DOHH2 (cell line): Measurements from ENCODE around the gene GTF2F2.

Experiments used
- CTCF ChIP-seq: fragments of 200-600 bp; sonication (generic); IDR thresholded peaks from one replicate; pipeline ENCODE4 v1.5.1; 2014; ENCODE audit warnings: antibody characterized with exemption, mild to moderate bottlenecking, low read depth, low read length; ENCODE audit not compliant: poor library complexity, severe bottlenecking
- EZH2phosphoT487 ChIP-seq: fragments of 200-600 bp; sonication (generic); IDR thresholded peaks from 2 replicates; pipeline ENCODE4 v1.6.1; 2017; ENCODE audit warnings: borderline replicate concordance, mild to moderate bottlenecking, antibody characterized with exemption, low read length, moderate library complexity, mixed read lengths

- no peak for TF ChIP-seq CTCF
- TF ChIP-seq EZH2phosphoT487 = no peak
Observed at GRCh38 chr13:45198041-45198440, 77.7 kb downstream of the GTF2F2 start.
